Measurements from ENCODE around the gene CLN6. TPM values are rescaled to one million over a fixed set of nuclear protein-coding genes. Genes with fewer than 3 reads are reported as not detected.

The CLN6 gene
- total RNA-seq, 2 donors from 2014 or later: 12.7 to 21.1 TPM

GRCh38 chr15:68192804-68193486 is 36.6 kb downstream of the CLN6 start:
- peaks cover 19% of the 10 kb centered on the region for H3K4me1 ChIP-seq
- H3K9me3 ChIP-seq: no peaks in the 10 kb centered on the region
- H3K27ac ChIP-seq: no peak overlapping the region
- H3K27me3 ChIP-seq: no peaks in the 10 kb centered on the region
- DNase-seq (no peak), ATAC-seq (no peak)
- no peaks in the 10 kb centered on the region for H3K36me3 ChIP-seq (replicated peaks in 1 of 2; ENCODE audit: insufficient read depth in 1 of 2, low read depth in 2 of 2)
- TF ChIP-seq, protein P1, sequence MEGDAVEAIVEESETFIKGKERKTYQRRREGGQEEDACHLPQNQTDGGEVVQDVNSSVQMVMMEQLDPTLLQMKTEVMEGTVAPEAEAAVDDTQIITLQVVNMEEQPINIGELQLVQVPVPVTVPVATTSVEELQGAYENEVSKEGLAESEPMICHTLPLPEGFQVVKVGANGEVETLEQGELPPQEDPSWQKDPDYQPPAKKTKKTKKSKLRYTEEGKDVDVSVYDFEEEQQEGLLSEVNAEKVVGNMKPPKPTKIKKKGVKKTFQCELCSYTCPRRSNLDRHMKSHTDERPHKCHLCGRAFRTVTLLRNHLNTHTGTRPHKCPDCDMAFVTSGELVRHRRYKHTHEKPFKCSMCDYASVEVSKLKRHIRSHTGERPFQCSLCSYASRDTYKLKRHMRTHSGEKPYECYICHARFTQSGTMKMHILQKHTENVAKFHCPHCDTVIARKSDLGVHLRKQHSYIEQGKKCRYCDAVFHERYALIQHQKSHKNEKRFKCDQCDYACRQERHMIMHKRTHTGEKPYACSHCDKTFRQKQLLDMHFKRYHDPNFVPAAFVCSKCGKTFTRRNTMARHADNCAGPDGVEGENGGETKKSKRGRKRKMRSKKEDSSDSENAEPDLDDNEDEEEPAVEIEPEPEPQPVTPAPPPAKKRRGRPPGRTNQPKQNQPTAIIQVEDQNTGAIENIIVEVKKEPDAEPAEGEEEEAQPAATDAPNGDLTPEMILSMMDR (IDR thresholded peaks at IDR 0.05): no peak
- intact Hi-C loops (cut with DNase I): no loop called here
- no peak overlapping the region for H3K4me3 ChIP-seq
- 87 to 90% methylated on average over 5 of the region's 5 CpGs for WGBS, 2 donors

DNA sequence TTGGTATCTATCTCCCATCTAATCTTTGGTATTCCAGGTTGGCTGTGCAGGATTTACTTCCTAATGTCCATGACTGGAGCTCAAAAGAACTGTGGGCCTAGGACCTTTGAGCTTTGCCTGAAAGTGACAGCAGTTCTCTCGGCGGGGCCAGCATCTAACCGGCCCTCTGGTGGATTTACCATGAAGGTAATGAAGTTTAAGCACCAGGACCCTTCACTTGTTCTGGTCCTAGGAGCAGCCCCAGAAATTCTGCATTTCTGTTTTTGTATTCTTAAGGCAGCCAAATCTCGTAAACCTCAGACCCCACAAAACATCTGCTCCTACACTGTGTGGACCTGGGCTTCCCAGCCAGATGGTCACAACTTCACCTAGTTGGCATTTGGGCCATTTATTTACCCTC is 37.4 kb downstream of the CLN6 start:
- Histone ChIP-seq H3K27me3 (no peaks in the 10 kb centered on the region), H3K4me1 (peaks cover 27% of the 10 kb centered on the region), H3K27ac (no peak overlapping the region), H3K4me3 (no peak overlapping the region), H3K36me3 (replicated peaks in 1 of 2; ENCODE audit: insufficient read depth in 1 of 2, low read depth in 2 of 2) (no peaks in the 10 kb centered on the region), H3K9me3 (no peaks in the 10 kb centered on the region)
- no peak for TF ChIP-seq POLR2A (IDR thresholded peaks at IDR 0.05)
- TF ChIP-seq, protein P1 (IDR thresholded peaks at IDR 0.05): no peak
- no peak for ATAC-seq
- intact Hi-C loops (cut with DNase I): no loop called here
- WGBS, 2 donors: 96 to 100% methylated on average over 4 of the region's 4 CpGs
- no peak for DNase-seq

DNA sequence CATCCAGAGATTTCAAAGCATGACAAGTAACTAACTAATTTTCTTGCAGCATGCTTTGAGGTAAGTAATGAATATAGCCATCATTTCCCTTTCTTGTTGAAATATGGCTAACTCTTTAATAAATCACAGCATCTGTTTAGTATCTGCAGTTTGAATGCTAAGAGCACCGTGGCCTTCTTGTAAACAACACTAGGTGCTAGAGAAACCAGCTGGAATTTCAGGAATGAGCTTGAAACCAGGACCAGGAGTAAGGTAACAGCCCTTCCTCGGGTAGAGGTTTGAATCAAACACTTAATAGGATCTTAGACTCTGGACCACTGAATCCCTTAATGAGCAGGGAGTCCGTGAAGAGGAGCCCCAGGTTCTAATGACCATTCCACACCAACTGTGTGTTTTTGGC is 38.0 kb downstream of the CLN6 start:
- Histone ChIP-seq H3K27ac (no peak overlapping the region), H3K27me3 (no peaks in the 10 kb centered on the region), H3K4me3 (no peak overlapping the region), H3K9me3 (no peaks in the 10 kb centered on the region), H3K4me1 (peaks cover 32% of the 10 kb centered on the region), H3K36me3 (replicated peaks in 1 of 2; ENCODE audit: insufficient read depth in 1 of 2, low read depth in 2 of 2) (peaks cover 0 to 1% of the 10 kb centered on the region in 2 donors)
- no peak for TF ChIP-seq POLR2A (IDR thresholded peaks at IDR 0.05)
- TF ChIP-seq, protein P1 (IDR thresholded peaks at IDR 0.05): no peak
- no peak for ATAC-seq
- intact Hi-C loops (cut with DNase I): no loop called here
- no peak for DNase-seq
- 63 to 67% methylated on average over 3 of the region's 3 CpGs for WGBS, 2 donors

GRCh38 chr15:68190048-68190447 is 39.5 kb downstream of the CLN6 start:
- H3K9me3 ChIP-seq: no peaks in the 10 kb centered on the region
- DNase-seq (no peak), ATAC-seq (no peak)
- H3K36me3 ChIP-seq (replicated peaks in 1 of 2; ENCODE audit: insufficient read depth in 1 of 2, low read depth in 2 of 2): peaks cover 0 to 3% of the 10 kb centered on the region in 2 donors
- no peaks in the 10 kb centered on the region for H3K27me3 ChIP-seq
- intact Hi-C loops (cut with DNase I): no loop called here
- peaks cover 30% of the 10 kb centered on the region for H3K4me1 ChIP-seq
- no peak overlapping the region for H3K4me3 ChIP-seq
- 87 to 89% methylated on average over 4 of the region's 4 CpGs for WGBS, 2 donors
- no peak for TF ChIP-seq POLR2A (IDR thresholded peaks at IDR 0.05)
- TF ChIP-seq, protein P1 (IDR thresholded peaks at IDR 0.05): no peak
- H3K27ac ChIP-seq: no peak overlapping the region

DNA sequence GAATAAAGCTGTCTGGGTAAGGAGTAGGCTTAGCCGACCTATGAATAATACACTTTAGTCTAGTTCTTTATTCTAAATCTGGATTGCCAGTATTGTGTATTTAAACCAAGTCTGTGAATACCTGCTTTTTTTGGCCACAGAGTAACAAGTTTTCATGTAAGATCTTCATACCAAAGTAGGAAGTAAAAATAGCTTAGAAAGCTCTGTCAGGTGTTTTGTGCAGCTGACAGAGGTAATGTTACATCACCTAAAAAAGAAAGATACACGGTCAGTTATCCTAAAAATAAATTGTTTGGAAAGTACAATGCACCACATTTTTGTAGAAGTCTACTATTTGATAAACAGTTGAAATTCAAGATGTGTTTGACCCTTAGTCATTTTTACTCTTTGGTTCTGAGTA is 40.9 kb downstream of the CLN6 start:
- no peak for ATAC-seq
- H3K9me3 ChIP-seq: no peaks in the 10 kb centered on the region
- no peaks in the 10 kb centered on the region for H3K27me3 ChIP-seq
- peaks cover 0 to 7% of the 10 kb centered on the region in 2 donors for H3K36me3 ChIP-seq (replicated peaks in 1 of 2; ENCODE audit: insufficient read depth in 1 of 2, low read depth in 2 of 2)
- TF ChIP-seq, protein P1 (IDR thresholded peaks at IDR 0.05): no peak
- TF ChIP-seq POLR2A (IDR thresholded peaks at IDR 0.05): no peak
- no peak overlapping the region for H3K4me3 ChIP-seq
- peak overlapping the region in 3 of 4 donors; percentile 48 to 84 (median 80) for H3K27ac ChIP-seq
- intact Hi-C loops (cut with DNase I): no loop called here
- WGBS, 2 donors: 70 to 76% methylated on average over 2 of the region's 2 CpGs
- DNase-seq: no peak
- peaks cover 29% of the 10 kb centered on the region for H3K4me1 ChIP-seq
